Measurements from ENCODE around the gene NPB.
A peak's percentile ranks its signal among the peaks of the same experiment; 100 is the strongest.

The NPB gene

GRCh38 chr17:81911277-81911961 is 9.4 kb downstream of the NPB start, which contains the start of gene PCYT2:
Gene PCYT2 (minus strand): TSS chr17:81911399. CDS start chr17:81911355, 44 bp downstream.
- peak within 1 kb of the TSS; percentile 76 for H3K4me3 ChIP-seq (ENCODE audit: low read depth, low read length)
- TF ChIP-seq CTCF (IDR thresholded peaks at IDR 0.05; ENCODE audit: low read depth, low read length): no peak

GRCh38 chr17:81911969-81912368 is 9.9 kb downstream of the NPB start:
- no peak for TF ChIP-seq CTCF (IDR thresholded peaks at IDR 0.05; ENCODE audit: low read depth, low read length)
- no peak overlapping the region for H3K4me3 ChIP-seq (ENCODE audit: low read depth, low read length)

- H3K4me3 ChIP-seq (ENCODE audit: low read depth, low read length): no peak overlapping the region
- no peak for TF ChIP-seq CTCF (IDR thresholded peaks at IDR 0.05; ENCODE audit: low read depth, low read length)
Observed at GRCh38 chr17:81912441-81913309, 10.6 kb downstream of the NPB start.

GRCh38 chr17:81913394-81914102 is 11.5 kb downstream of the NPB start:
- H3K4me3 ChIP-seq (ENCODE audit: low read depth, low read length): no peak overlapping the region
- TF ChIP-seq CTCF (IDR thresholded peaks at IDR 0.05; ENCODE audit: low read depth, low read length): no peak

- no peak for TF ChIP-seq CTCF (IDR thresholded peaks at IDR 0.05; ENCODE audit: low read depth, low read length)
- no peak overlapping the region for H3K4me3 ChIP-seq (ENCODE audit: low read depth, low read length)
Observed at GRCh38 chr17:81914103-81914850, 12.2 kb downstream of the NPB start.

GRCh38 chr17:81915331-81915730 is 13.3 kb downstream of the NPB start:
- H3K4me3 ChIP-seq (ENCODE audit: low read depth, low read length): no peak overlapping the region
- TF ChIP-seq CTCF (IDR thresholded peaks at IDR 0.05; ENCODE audit: low read depth, low read length): no peak

Data from WI38 (cell line).